NT2/D1 (cell line): ENCODE data around the gene BRINP2.

Source experiments
- DNase-seq: peaks from one replicate; pipeline ENCODE4 v3.0.0-alpha.2; 2011; ENCODE audit warnings: low read depth, low spot score
- H3K27me3 ChIP-seq: 2 replicates; pipeline ENCODE4 v1.6.0; 2011; ENCODE audit warnings: mild to moderate bottlenecking; ENCODE audit not compliant: insufficient read length, insufficient read depth
- H3K36me3 ChIP-seq: 2 replicates; pipeline ENCODE4 v1.6.1; 2011; ENCODE audit warnings: mild to moderate bottlenecking, low read length, mixed read lengths; ENCODE audit not compliant: insufficient read depth, insufficient read length
- H3K4me1 ChIP-seq: 2 replicates; pipeline ENCODE4 v1.5.1; 2011; ENCODE audit not compliant: insufficient read depth, insufficient read length
- H3K4me3 ChIP-seq: 2 replicates; pipeline ENCODE4 v1.5.1; 2011; ENCODE audit warnings: low read depth; ENCODE audit not compliant: insufficient read length
- H3K9ac ChIP-seq: 2 replicates; pipeline ENCODE4 v1.6.0; 2011; ENCODE audit warnings: low read depth; ENCODE audit not compliant: insufficient read length
- H3K9me3 ChIP-seq: 2 replicates; pipeline ENCODE4 v1.5.1; 2011; ENCODE audit warnings: mild to moderate bottlenecking, low read length; ENCODE audit not compliant: insufficient read depth
- SUZ12 ChIP-seq: IDR thresholded peaks from 2 replicates; pipeline ENCODE4 v1.6.1; 2011; ENCODE audit not compliant: insufficient read length, insufficient read depth; ENCODE audit errors: extremely low read depth
- YY1 ChIP-seq: IDR thresholded peaks from 2 replicates; pipeline ENCODE4 v1.6.1; 2011; ENCODE audit not compliant: insufficient read length, insufficient read depth
- ZNF274 ChIP-seq: IDR thresholded peaks from 2 replicates; pipeline ENCODE4 v1.6.1; 2011; ENCODE audit warnings: mild to moderate bottlenecking, low read depth, low read length

BRINP2 gene

DNA sequence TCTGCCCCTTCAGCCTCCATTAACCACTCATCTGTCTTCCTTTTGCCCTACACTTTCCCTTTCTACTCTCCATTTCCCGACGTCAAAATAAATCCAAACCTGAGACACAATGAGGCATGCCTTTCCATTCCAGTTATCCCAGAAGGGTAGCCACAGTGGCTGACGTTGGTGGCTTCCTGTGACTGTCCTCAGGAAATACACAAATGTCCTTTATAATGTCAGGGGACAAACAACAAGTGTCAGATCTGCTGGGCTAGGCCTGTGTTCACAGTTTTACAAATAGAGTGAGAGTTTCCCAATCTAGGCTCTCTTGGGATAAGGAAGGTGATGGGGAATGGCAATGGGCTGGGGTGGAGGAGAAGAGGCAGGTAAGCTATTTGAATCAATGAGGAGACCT is 135.3 kb downstream of the BRINP2 start:
- H3K27me3 ChIP-seq, result no peaks in the 10 kb centered on the region
- DNase-seq, result no peak
- TF ChIP-seq YY1, result no peak
- no peak for TF ChIP-seq ZNF274
- TF ChIP-seq SUZ12, result no peak
- no peak overlapping the region for H3K4me3 ChIP-seq
- H3K4me1 ChIP-seq, result peaks cover 4% of the 10 kb centered on the region
- H3K36me3 ChIP-seq, result no peaks in the 10 kb centered on the region
- peaks cover 8% of the 10 kb centered on the region for H3K9me3 ChIP-seq
- no peak overlapping the region for H3K9ac ChIP-seq

- Histone ChIP-seq H3K9me3 (peaks cover 2% of the 10 kb centered on the region), H3K4me1 (peaks cover 4% of the 10 kb centered on the region), H3K36me3 (no peaks in the 10 kb centered on the region), H3K9ac (no peak overlapping the region), H3K27me3 (no peaks in the 10 kb centered on the region), H3K4me3 (no peak overlapping the region)
- no peak for DNase-seq
- TF ChIP-seq SUZ12 (no peak), ZNF274 (no peak), YY1 (no peak)
Measured at GRCh38 chr1:177306981-177307380, 136.2 kb downstream of the BRINP2 start.

DNA sequence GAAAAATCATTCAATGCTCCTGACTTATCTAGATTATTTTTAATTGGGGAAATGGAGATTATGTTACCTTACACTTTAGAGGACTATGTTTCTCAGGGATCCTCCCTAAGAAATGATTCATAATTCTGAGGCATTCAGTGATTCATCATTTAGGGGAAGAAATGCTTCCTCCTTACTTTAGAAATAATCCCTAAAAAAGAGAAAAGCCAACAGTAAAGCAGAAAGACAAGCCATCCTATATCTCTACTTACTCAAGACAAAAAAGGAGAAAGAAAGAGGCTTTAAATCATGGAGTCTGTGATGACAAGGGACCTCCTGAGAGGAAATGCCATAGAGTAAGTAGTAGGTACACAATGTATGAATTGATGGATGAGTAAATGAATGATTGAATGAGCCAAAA is 137.0 kb downstream of the BRINP2 start:
- Histone ChIP-seq H3K9ac (no peak overlapping the region), H3K4me3 (no peak overlapping the region), H3K9me3 (no peaks in the 10 kb centered on the region), H3K36me3 (no peaks in the 10 kb centered on the region), H3K27me3 (no peaks in the 10 kb centered on the region), H3K4me1 (peaks cover 1% of the 10 kb centered on the region)
- TF ChIP-seq YY1 (no peak), SUZ12 (no peak), ZNF274 (no peak)
- DNase-seq, result no peak

DNA sequence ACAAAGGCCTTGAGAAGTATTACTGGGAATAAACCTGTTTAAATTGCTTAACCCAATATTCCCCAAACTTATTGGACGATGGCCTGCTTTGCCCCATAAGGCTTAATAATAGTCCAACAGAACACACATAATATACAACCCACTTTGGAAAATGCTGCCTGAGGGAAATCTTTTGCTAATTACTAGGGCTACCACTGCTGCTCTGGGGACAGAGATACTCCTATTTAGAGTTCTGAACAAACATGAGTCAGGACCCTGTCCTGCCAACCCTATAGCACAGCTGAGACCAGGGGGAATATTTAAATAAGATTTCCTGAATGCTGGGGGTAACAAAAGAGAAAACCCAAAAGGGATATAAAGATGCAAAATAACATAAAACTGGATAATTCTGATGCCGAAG is 139.1 kb downstream of the BRINP2 start:
- no peak for DNase-seq
- no peak for TF ChIP-seq YY1
- no peak for TF ChIP-seq SUZ12
- TF ChIP-seq ZNF274, result no peak
- no peaks in the 10 kb centered on the region for H3K4me1 ChIP-seq
- no peaks in the 10 kb centered on the region for H3K9me3 ChIP-seq
- H3K36me3 ChIP-seq, result no peaks in the 10 kb centered on the region
- H3K9ac ChIP-seq, result no peak overlapping the region
- H3K27me3 ChIP-seq, result no peaks in the 10 kb centered on the region
- H3K4me3 ChIP-seq, result no peak overlapping the region

GRCh38 chr1:177310326-177310725 is 139.6 kb downstream of the BRINP2 start:
- DNase-seq, result no peak
- H3K27me3 ChIP-seq, result no peaks in the 10 kb centered on the region
- H3K9ac ChIP-seq, result no peak overlapping the region
- no peaks in the 10 kb centered on the region for H3K9me3 ChIP-seq
- TF ChIP-seq SUZ12 (no peak), ZNF274 (no peak), YY1 (no peak)
- H3K4me1 ChIP-seq, result no peaks in the 10 kb centered on the region
- H3K4me3 ChIP-seq, result no peak overlapping the region
- H3K36me3 ChIP-seq, result no peaks in the 10 kb centered on the region

- H3K9ac ChIP-seq, result no peak overlapping the region
- H3K4me3 ChIP-seq, result no peak overlapping the region
- H3K9me3 ChIP-seq, result no peaks in the 10 kb centered on the region
- TF ChIP-seq YY1, result no peak
- TF ChIP-seq ZNF274, result no peak
- no peak for TF ChIP-seq SUZ12
- DNase-seq, result no peak
- no peaks in the 10 kb centered on the region for H3K36me3 ChIP-seq
- no peaks in the 10 kb centered on the region for H3K4me1 ChIP-seq
- H3K27me3 ChIP-seq, result no peaks in the 10 kb centered on the region
Measured at GRCh38 chr1:177311111-177311510, 140.4 kb downstream of the BRINP2 start.

- no peak overlapping the region for H3K4me3 ChIP-seq
- H3K36me3 ChIP-seq, result no peaks in the 10 kb centered on the region
- TF ChIP-seq SUZ12, result no peak
- TF ChIP-seq ZNF274, result no peak
- no peak for TF ChIP-seq YY1
- no peaks in the 10 kb centered on the region for H3K9me3 ChIP-seq
- H3K27me3 ChIP-seq, result no peaks in the 10 kb centered on the region
- no peaks in the 10 kb centered on the region for H3K4me1 ChIP-seq
- DNase-seq, result no peak
- H3K9ac ChIP-seq, result no peak overlapping the region
Measured at GRCh38 chr1:177311586-177311985, 140.8 kb downstream of the BRINP2 start.

DNA sequence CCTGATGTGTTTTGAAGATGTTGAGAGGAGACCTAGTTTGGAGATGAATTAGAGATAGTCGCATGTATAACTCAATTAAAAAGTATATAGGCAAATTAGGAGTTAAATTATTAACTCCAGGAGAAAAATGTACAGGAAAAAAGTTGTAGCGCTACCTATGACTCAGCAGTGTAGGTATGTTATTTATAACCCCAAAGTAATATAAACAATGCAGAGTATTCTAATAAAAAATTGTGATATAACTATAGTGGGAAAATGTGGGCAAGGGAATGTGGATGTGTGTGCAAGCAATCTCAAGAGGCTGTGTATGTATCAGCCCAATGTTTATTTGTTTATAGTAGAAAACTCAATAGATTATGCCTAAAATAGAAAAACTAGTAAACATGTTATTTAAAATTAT is 144.5 kb downstream of the BRINP2 start:
- Histone ChIP-seq H3K9ac (no peak overlapping the region), H3K27me3 (no peaks in the 10 kb centered on the region), H3K9me3 (peaks cover 11% of the 10 kb centered on the region), H3K4me3 (no peak overlapping the region), H3K4me1 (no peaks in the 10 kb centered on the region), H3K36me3 (no peaks in the 10 kb centered on the region)
- no peak for TF ChIP-seq ZNF274
- no peak for TF ChIP-seq SUZ12
- TF ChIP-seq YY1, result no peak
- no peak for DNase-seq
